NCI-H510A (cell line): ENCODE data around the gene SPINDOC.
"Not testable (repeated sequence)": the region's sequence is repeated elsewhere in the genome, so short reads cannot be mapped to it uniquely, and the experiment has no call there.

Experiments used
- DNase-seq: peaks from one replicate; lab custom pipeline; 2025; lab: John Stamatoyannopoulos, UW

SPINDOC gene

GRCh38 chr11:63858628-63859550, 45.6 kb downstream of the SPINDOC start:
- no peak for DNase-seq

DNA sequence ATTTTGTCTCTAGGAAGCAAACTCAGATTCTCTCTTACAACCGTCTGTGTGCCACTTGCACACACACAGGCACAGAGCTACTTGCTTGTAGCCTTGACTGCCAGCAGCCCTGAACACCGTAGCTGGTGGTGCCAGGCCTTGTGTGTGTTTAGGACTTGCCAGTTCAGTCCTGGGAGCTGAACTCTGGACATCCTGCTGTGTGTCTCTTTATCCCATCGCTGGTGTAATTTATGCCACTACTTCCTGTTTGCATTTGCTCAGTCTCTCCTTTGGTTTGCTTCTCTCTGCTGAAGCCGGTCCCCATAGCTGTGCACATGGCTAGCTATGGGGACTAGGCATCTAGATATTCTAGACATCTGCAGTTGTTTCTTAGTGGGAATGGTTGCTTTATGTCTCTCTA, 49.7 kb downstream of the SPINDOC start:
- DNase-seq: peak; percentile 47

GRCh38 chr11:63863620-63864019, 50.4 kb downstream of the SPINDOC start:
- DNase-seq: not testable (repeated sequence)

GRCh38 chr11:63866211-63866610, 53.0 kb downstream of the SPINDOC start:
- no peak for DNase-seq

DNA sequence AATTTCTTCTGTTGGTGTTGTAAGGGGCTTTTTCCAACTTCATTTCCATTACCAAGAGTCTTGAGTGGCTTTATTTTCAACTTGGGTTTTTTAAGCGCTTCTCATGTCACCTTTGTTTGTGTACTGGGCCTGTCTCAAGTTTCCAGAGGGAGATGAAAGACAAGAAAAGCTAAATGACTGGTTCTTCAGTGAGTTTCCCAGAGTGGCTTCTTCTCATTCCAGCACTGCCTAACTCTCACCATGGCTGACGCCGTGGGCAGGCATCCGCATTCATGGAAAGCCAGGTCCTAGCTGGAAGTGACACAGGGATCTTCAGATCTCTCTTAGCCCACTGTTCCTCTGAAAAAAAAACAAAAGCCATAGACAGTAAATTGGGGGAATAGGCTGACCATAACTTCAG, 54.3 kb downstream of the SPINDOC start:
- DNase-seq: no peak

GRCh38 chr11:63868399-63869064, 55.3 kb downstream of the SPINDOC start:
- no peak for DNase-seq

GRCh38 chr11:63869171-63869591, 55.9 kb downstream of the SPINDOC start:
- peak; percentile 33 for DNase-seq

DNA sequence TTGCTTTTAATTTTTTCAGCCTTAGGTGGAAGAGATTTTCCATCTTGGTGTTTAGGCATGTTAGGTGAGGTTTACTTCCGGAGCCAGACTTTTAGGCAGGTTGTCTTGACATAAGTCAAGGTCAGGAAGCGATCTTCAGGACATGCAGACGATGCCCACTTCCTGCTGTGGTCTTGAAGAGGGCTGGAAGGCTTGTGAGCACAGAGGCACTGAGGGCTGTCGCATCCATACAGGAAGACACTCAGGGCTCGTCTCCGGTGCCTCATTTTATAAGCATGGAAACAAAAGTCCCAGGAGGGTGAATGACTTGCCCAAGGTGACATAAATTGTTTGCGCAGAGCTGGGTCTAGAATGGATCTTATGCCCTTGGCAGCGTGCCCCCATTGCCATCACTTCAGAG, 56.4 kb downstream of the SPINDOC start:
- no peak for DNase-seq

DNA sequence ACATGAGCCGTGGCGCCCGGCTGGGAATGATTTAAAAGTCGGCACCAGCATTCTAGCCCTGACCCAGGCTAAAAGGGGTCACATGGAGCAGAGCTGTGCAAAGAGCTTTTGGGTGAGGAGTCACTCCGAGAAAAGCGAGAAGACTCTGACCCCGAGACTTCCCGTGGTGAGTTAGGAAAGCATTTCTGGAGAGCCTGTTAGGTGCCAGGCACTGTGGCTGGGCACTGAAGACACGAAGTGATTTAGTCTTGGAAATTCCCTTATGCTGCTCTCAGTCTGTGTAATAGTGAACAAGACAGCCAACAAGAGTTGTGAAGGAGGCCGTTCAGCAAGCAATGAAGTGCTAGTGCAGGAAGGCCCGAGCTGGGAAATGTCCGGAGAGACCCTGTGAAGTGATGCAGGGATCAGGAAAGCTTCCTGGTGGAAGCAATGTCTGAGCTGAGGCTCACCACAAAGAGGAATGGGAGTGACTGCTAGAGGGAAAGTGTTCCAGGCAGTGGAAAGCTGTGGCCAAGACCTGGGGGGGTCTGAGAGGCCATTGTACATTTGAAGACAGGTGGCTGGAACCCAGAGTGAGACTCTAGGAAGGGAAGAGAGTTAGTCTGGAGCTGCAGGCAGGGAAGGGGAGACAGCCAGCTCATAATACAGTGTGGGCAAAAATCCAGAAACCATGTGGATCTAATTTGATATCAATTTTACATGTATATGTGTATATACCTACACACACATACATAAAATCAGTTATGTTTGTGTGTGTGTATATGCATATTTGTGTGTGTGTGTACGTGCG, 57.3 kb downstream of the SPINDOC start:
- DNase-seq: no peak

- DNase-seq: peak; percentile 81
These were observed 58.9 kb downstream of the SPINDOC start for GRCh38 chr11:63871962-63872799.

- DNase-seq: no peak
These were observed 59.5 kb downstream of the SPINDOC start for GRCh38 chr11:63872800-63873197.

DNA sequence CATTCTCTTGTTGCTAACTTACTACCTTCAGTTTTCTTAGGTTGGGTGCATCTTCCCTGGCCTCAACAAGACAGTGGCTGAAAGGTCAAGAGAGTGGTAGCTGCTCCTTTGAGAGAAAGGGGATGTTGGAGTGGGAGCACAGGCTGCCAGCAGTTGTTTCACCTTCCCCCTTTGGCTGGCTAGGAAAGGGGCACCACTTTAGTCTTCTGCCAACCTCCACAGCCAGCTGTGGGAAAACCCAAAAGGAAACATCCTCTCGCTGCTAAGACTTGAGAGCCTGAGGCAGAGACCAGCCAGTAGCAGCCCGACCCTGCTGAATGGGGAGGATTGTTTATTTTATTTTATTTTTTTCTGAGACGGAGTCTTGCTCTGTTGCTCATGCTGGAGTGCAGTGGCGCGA, 60.1 kb downstream of the SPINDOC start:
- no peak for DNase-seq

DNA sequence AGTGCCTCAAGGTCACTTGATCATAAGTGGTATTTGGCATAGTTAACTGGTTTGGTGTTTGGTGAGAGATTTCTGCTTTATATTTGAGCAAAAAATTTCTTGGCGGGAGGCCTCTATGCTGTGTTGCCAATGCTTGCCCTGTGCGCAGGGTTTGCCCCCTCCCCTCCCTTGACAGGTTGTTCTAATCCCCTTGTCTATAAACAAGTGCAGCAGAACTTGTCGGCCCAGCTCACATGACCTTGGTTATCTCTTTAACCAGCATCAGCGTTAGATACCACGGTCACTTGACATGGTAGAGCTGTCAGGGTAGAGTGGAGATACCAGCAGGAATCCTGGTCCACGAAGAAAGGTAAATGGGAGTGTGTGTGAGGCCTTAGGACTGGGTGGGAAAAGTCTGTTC, 61.3 kb downstream of the SPINDOC start:
- DNase-seq: no peak

DNA sequence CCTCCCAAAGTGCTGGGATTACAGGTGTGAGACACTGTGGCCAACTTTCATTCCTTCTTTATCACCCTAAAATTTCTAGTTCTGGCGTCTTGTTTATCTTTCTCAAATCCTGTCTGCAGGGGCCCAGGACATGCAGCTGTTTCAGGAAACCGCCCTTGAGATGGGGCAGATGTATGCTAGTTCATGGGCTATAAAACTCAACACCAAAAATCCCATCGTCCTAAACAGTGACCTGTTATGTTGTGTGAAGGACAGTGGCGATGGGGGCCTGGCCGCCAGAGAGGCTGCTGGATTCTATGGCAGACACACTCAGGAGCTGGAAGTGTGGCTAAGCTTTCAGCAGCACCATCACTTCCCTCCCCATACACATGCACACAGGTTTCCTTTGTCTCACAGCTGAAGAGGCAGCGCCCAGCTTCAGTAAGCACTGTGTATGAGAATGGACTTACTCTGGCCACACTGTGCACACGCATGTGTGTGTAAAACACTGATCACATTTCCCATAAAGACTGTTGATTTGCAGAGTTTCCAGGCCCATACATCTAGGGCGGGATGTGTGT, 62.3 kb downstream of the SPINDOC start:
- no peak for DNase-seq

DNA sequence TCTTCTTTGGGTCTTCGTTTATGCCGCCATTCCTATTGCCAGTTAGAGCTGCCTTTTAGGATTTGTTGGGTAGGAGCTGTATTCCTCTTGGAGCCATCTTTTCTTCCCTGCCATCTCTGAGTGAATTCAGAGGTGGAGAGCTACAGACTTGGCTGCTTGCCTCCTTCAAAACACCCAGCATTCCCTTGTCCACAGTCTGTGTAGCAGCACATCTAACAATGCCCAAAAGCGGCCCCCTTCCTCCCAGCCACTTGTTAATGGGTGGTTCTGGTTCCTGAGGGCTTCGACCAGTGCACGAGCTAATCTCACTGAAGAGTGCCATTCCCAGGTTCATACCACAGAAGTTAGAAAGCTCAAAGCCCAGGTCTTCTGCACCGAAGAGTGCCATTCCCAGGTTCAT, 63.4 kb downstream of the SPINDOC start:
- DNase-seq: no peak
